GM12875 (cell line): ENCODE data around the gene CCDC50.

Experiments used
- H3K4me3 ChIP-seq: one replicate; pipeline ENCODE4 v1.5.1; 2011; ENCODE audit warnings: low read depth, low read length, control low read depth
- CTCF ChIP-seq: IDR thresholded peaks from 2 replicates; pipeline ENCODE4 v1.5.1; 2011; ENCODE audit warnings: low read depth, mild to moderate bottlenecking, control low read depth, inconsistent platforms, low read length, moderate library complexity, borderline replicate concordance; ENCODE audit not compliant: insufficient read depth

Gene CCDC50

DNA sequence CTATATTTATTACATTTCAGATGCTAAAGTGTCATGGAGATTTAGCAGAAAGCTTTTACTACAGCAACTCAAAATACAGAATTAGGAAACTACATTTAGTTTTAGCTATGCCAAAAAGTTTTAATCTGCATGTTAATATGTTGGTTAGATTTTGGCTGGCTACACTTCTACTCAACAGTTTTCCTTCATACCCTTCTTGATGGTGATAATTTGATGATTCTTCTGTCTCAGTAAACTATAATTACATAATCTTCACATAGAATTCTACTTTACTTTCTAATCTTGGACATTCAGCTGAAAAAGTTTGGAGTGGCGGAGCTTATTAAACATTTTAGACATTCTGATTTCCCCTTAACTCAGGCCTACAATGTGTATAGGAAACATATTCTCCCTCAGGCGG lies 11.2 kb downstream of the CCDC50 start:
- TF ChIP-seq CTCF, result no peak
- H3K4me3 ChIP-seq, result no peak overlapping the region

GRCh38 chr3:191340966-191341365 lies 11.8 kb downstream of the CCDC50 start:
- no peak for TF ChIP-seq CTCF

GRCh38 chr3:191342006-191342405 lies 12.8 kb downstream of the CCDC50 start:
- no peak overlapping the region for H3K4me3 ChIP-seq
- no peak for TF ChIP-seq CTCF

More at GRCh38 chr3:191340966-191341365, 11.8 kb downstream of the CCDC50 start:
- H3K4me3 ChIP-seq, result no peak overlapping the region

- TF ChIP-seq CTCF, result no peak
- H3K4me3 ChIP-seq, result no peak overlapping the region
Observed at GRCh38 chr3:191342411-191342810, 13.2 kb downstream of the CCDC50 start.

- no peak for TF ChIP-seq CTCF
Observed at GRCh38 chr3:191343115-191343514, 13.9 kb downstream of the CCDC50 start.

GRCh38 chr3:191343913-191344312 lies 14.7 kb downstream of the CCDC50 start:
- no peak for TF ChIP-seq CTCF
- no peak overlapping the region for H3K4me3 ChIP-seq

More at GRCh38 chr3:191343115-191343514, 13.9 kb downstream of the CCDC50 start:
- no peak overlapping the region for H3K4me3 ChIP-seq

DNA sequence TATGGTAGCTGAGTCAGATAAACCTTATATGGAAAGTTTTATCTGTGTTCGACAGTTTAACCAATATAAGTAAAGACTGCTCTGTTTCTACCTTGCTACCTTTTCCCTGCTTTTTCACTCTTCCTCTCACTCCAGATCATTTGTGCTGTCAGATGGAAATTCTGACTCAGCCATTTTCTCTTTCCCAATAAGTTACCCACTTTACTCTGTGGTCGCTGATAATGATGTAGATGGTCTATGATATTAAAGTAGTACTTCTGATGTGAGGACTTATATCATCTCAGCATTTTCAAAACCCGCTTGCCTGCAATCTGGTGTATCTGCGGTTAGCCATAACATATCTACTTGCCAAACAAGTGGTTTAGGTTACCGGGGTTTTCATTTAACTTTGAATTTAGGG lies 16.1 kb downstream of the CCDC50 start:
- TF ChIP-seq CTCF, result no peak
- no peak overlapping the region for H3K4me3 ChIP-seq
